CD4-positive, alpha-beta T cell (primary cell): ENCODE data around the gene LCT. TPM values are rescaled to one million over a fixed set of nuclear protein-coding genes. Genes with fewer than 3 reads are reported as not detected.

Experiments
- ATAC-seq: fragments of 200-7000 bp; cut with Tn5 transposase; one replicate; pipeline ENCODE4 v1.10.0; 2022; ENCODE audit warnings: mild to moderate bottlenecking; ENCODE audit not compliant: poor library complexity
- CTCF ChIA-PET: fragments of 350-600 bp; sonication (Branson Sonifier 250); formaldehyde crosslinking; loops from one replicate; lab custom pipeline; 2021; ENCODE audit warnings: antibody characterized with exemption, inconsistent platforms; lab: Charles Lee
- POLR2A ChIA-PET: fragments of 350-600 bp; sonication (Branson Sonifier 250); formaldehyde crosslinking; loops from one replicate; lab custom pipeline; 2021; ENCODE audit warnings: antibody characterized with exemption, inconsistent platforms; lab: Charles Lee
- DNase-seq, 14 experiments: peaks; one replicate each; pipeline ENCODE4 v3.0.0-alpha.2; 2013 to 2020; ENCODE audit warnings: mixed read lengths in 2 of 14
- H3K27ac ChIP-seq, 2 donors: one replicate each; pipeline versions ENCODE4 v1.5.1 to v1.7.0; 2013; ENCODE audit warnings: low read length in 2 of 2, low read depth in 1 of 2, mild to moderate bottlenecking in 1 of 2
- H3K27me3 ChIP-seq, 2 experiments: 1 replicate in 1 of 2; 2 replicates in 1 of 2; pipeline versions ENCODE4 v1.6.1 to v1.7.0; 2013; ENCODE audit warnings: low read length in 2 of 2, control low read depth in 1 of 2, mild to moderate bottlenecking in 1 of 2, moderate library complexity in 1 of 2; ENCODE audit not compliant: insufficient read depth in 2 of 2, control insufficient read depth in 1 of 2
- H3K36me3 ChIP-seq: one replicate; pipeline ENCODE4 v1.6.1; 2013; ENCODE audit warnings: low read length, control low read depth; ENCODE audit not compliant: insufficient read depth
- H3K4me1 ChIP-seq: one replicate; pipeline ENCODE4 v1.6.1; 2013; ENCODE audit warnings: low read length, control low read depth; ENCODE audit not compliant: insufficient read depth
- H3K4me3 ChIP-seq: one replicate; pipeline ENCODE4 v1.5.1; 2013; ENCODE audit warnings: mild to moderate bottlenecking, low read length, moderate library complexity
- H3K9me3 ChIP-seq, 2 experiments: 1 replicate in 1 of 2; 2 replicates in 1 of 2; pipeline versions ENCODE4 v1.6.1 to v1.7.0; 2013; ENCODE audit warnings: low read length in 2 of 2, mild to moderate bottlenecking in 2 of 2, control low read depth in 1 of 2, moderate library complexity in 1 of 2; ENCODE audit not compliant: control insufficient read depth in 1 of 2, insufficient read depth in 1 of 2
- H3K27ac Mint-ChIP-seq: one replicate; pipeline ENCODE4 v1.8.0; 2020; ENCODE audit warnings: mixed read lengths
- H3K27me3 Mint-ChIP-seq: one replicate; pipeline ENCODE4 v1.8.0; 2021; ENCODE audit warnings: mixed read lengths
- H3K36me3 Mint-ChIP-seq: one replicate; pipeline ENCODE4 v1.8.0; 2021; ENCODE audit warnings: low read depth, mixed read lengths
- H3K4me1 Mint-ChIP-seq: one replicate; pipeline ENCODE4 v1.8.0; 2021; ENCODE audit warnings: low read depth, mixed read lengths
- H3K4me3 Mint-ChIP-seq: one replicate; pipeline ENCODE4 v1.8.0; 2020; ENCODE audit warnings: mild to moderate bottlenecking, mixed read lengths
- H3K9me3 Mint-ChIP-seq: one replicate; pipeline ENCODE4 v1.8.0; 2020; ENCODE audit warnings: mixed read lengths
- intact Hi-C, 2 experiments: fragments of 100-400 bp; cut with DNase I in 1 of 2; cut with micrococcal nuclease in 1 of 2; formaldehyde crosslinking; loops; one replicate each; pipeline versions ENCODE4 v1.15.1 to v1.9.0; 2023 to 2025; cut with DNase I, micrococcal nuclease
- total RNA-seq, 174 experiments: library from RNA in 2 of 174; stranded (reverse) in 2 of 174; gene quantifications; one replicate each; pipeline ENCODE4 v1.2.3 and lab custom pipeline; 2021 to 2026
- TF ChIP-seq, protein P1 (sequence below): fragments of 200-600 bp; IDR thresholded peaks from one replicate; pipeline ENCODE4 v1.8.0; 2022; ENCODE audit warnings: antibody characterized with exemption, mild to moderate bottlenecking

The LCT gene
- total RNA-seq, 2 experiments from 2014 or later: 0.06 TPM; not detected in 1

DNA sequence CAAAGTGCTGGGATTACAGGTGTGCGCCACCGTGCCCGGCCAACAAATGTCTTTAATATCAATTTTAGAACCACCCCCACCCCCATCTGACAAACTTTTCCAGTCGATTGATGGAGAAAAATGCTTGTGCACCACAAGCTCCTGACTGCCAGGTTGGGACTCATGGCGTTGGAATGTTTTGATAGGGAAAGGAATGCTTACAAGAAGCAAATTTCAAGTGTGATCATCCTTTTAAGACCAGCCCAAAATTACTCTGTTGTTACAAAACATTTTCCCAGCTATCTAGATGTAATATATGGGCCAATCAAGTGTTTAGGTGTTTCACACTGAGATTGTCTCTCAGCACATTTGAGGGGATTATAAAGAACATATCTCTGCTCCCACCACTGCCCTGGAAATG is 50.2 kb downstream of the LCT start:
- DNase-seq (no peak), ATAC-seq (no peak)
- H3K4me1 Mint-ChIP-seq: no peaks in the 10 kb centered on the region
- H3K4me1 ChIP-seq: no peaks in the 10 kb centered on the region
- ChIA-PET POLR2A (no interaction called here), CTCF (interaction anchor here (1.6 kb wide), 1 partner anchor 10 kb away, joined by 4 read pairs; no protein-coding TSS in a partner anchor)
- no peaks in the 10 kb centered on the region for H3K27me3 ChIP-seq
- H3K9me3 ChIP-seq: no peaks in the 10 kb centered on the region
- peaks cover 38% of the 10 kb centered on the region for H3K36me3 ChIP-seq
- no peaks in the 10 kb centered on the region for H3K9me3 Mint-ChIP-seq
- H3K27ac Mint-ChIP-seq: no peak overlapping the region
- no peak overlapping the region for H3K27ac ChIP-seq
- H3K4me3 Mint-ChIP-seq: no peak overlapping the region
- no peak overlapping the region for H3K4me3 ChIP-seq
- intact Hi-C loops: no loop called here
- no peaks in the 10 kb centered on the region for H3K27me3 Mint-ChIP-seq
- TF ChIP-seq, protein P1, sequence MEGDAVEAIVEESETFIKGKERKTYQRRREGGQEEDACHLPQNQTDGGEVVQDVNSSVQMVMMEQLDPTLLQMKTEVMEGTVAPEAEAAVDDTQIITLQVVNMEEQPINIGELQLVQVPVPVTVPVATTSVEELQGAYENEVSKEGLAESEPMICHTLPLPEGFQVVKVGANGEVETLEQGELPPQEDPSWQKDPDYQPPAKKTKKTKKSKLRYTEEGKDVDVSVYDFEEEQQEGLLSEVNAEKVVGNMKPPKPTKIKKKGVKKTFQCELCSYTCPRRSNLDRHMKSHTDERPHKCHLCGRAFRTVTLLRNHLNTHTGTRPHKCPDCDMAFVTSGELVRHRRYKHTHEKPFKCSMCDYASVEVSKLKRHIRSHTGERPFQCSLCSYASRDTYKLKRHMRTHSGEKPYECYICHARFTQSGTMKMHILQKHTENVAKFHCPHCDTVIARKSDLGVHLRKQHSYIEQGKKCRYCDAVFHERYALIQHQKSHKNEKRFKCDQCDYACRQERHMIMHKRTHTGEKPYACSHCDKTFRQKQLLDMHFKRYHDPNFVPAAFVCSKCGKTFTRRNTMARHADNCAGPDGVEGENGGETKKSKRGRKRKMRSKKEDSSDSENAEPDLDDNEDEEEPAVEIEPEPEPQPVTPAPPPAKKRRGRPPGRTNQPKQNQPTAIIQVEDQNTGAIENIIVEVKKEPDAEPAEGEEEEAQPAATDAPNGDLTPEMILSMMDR: no peak
- peaks cover 56% of the 10 kb centered on the region for H3K36me3 Mint-ChIP-seq

DNA sequence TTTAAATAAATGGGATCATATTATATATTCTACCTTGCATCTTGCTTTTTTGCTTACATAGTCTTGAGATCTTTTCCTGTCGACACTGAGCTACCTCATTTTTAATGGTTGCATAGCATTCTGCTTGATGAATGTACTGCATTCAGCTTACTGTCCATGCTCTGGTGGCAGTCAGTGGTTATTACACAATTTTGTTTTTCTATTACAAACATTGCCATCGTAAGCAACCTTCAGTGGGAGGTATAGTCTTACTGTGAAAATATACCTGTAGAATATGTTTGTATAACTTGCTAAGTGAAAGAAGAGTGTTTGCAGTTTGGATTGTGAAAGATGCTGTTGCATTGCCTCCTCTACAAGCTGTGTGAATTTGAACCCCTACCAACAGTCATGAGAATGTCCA is 52.0 kb downstream of the LCT start:
- no peak overlapping the region for H3K27ac Mint-ChIP-seq
- no peak overlapping the region for H3K4me3 ChIP-seq
- TF ChIP-seq, protein P1: no peak
- POLR2A ChIA-PET: interaction anchor here (1.4 kb wide), 1 partner anchor 26 kb away, joined by 3 read pairs; no protein-coding TSS in a partner anchor
- H3K9me3 ChIP-seq: no peaks in the 10 kb centered on the region
- intact Hi-C loops: no loop called here
- DNase-seq (no peak), ATAC-seq (no peak)
- H3K36me3 ChIP-seq: peaks cover 56% of the 10 kb centered on the region
- no peak overlapping the region for H3K4me3 Mint-ChIP-seq
- no peaks in the 10 kb centered on the region for H3K9me3 Mint-ChIP-seq
- no peaks in the 10 kb centered on the region for H3K27me3 ChIP-seq
- H3K36me3 Mint-ChIP-seq: peaks cover 74% of the 10 kb centered on the region
- no peak overlapping the region for H3K27ac ChIP-seq
- H3K27me3 Mint-ChIP-seq: no peaks in the 10 kb centered on the region
- no peaks in the 10 kb centered on the region for H3K4me1 ChIP-seq
- CTCF ChIA-PET: interaction anchor here (2.4 kb wide), 1 partner anchor 13 kb away, joined by 8 read pairs; no protein-coding TSS in a partner anchor
- H3K4me1 Mint-ChIP-seq: no peaks in the 10 kb centered on the region

DNA sequence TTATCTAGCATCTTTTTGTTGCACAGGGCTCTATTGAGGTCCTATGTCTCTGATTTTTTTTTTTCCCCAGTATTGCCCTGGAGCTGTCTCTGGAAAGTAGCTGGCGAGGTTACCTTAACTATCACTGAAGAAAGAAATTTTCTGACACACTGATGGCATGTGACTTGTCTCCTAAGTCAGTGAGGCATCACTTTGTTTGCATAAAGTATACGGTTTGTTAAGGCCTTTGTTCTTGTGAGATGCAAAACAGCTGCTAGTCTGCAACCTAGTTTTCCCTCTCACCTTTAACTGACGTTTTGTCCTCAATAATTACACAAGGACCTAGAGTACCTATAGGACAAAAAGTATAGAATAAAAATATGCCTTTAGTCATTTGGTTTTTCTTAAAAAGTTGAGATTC is 53.5 kb downstream of the LCT start:
- ATAC-seq: no peak
- H3K36me3 Mint-ChIP-seq: peaks cover 87% of the 10 kb centered on the region

More for the DNA sequence above, 53.5 kb downstream of the LCT start:
- Histone ChIP-seq H3K4me1 (no peaks in the 10 kb centered on the region), H3K9me3 (no peaks in the 10 kb centered on the region), H3K4me3 (no peak overlapping the region), H3K36me3 (peaks cover 70% of the 10 kb centered on the region), H3K27ac (no peak overlapping the region), H3K27me3 (no peaks in the 10 kb centered on the region)
- CTCF ChIA-PET: interaction anchor here (2.4 kb wide), 1 partner anchor 14 kb away, joined by 8 read pairs; no protein-coding TSS in a partner anchor
- no peak for DNase-seq
- intact Hi-C loops: no loop called here
- H3K9me3 Mint-ChIP-seq: no peaks in the 10 kb centered on the region
- POLR2A ChIA-PET: no interaction called here
- TF ChIP-seq, protein P1: no peak
- H3K4me1 Mint-ChIP-seq: no peaks in the 10 kb centered on the region
- H3K4me3 Mint-ChIP-seq: no peak overlapping the region
- H3K27me3 Mint-ChIP-seq: no peaks in the 10 kb centered on the region
- H3K27ac Mint-ChIP-seq: no peak overlapping the region
